Measurements from ENCODE around the gene ZNF3.

The ZNF3 gene

GRCh38 chr7:100022621-100023020, 58.9 kb downstream of the ZNF3 start:
- TF ChIP-seq TAF1 (IDR thresholded peaks at IDR 0.05; ENCODE audit: borderline replicate concordance, insufficient read depth, low read length), result no peak
- TF ChIP-seq SIN3A (IDR thresholded peaks at IDR 0.05; ENCODE audit: borderline replicate concordance, insufficient read depth, low read length), result no peak
- TF ChIP-seq POLR2AphosphoS5 (IDR thresholded peaks at IDR 0.05; ENCODE audit: low read depth, low read length), result no peak
- no peak for TF ChIP-seq REST (IDR thresholded peaks at IDR 0.05; ENCODE audit: insufficient read depth in 1 of 2, low read depth in 2 of 2, low read length in 2 of 2)
- TF ChIP-seq FOXP2 (optimal IDR thresholded peaks at IDR 0.05; ENCODE audit: borderline replicate concordance, extremely low read depth, extremely low read length, insufficient read depth), result no peak

- TF ChIP-seq SIN3A (IDR thresholded peaks at IDR 0.05; ENCODE audit: borderline replicate concordance, insufficient read depth, low read length) (no peak), TAF1 (IDR thresholded peaks at IDR 0.05; ENCODE audit: borderline replicate concordance, insufficient read depth, low read length) (no peak), REST (IDR thresholded peaks at IDR 0.05; ENCODE audit: insufficient read depth in 1 of 2, low read depth in 2 of 2, low read length in 2 of 2) (no peak), POLR2AphosphoS5 (IDR thresholded peaks at IDR 0.05; ENCODE audit: low read depth, low read length) (no peak), FOXP2 (optimal IDR thresholded peaks at IDR 0.05; ENCODE audit: borderline replicate concordance, extremely low read depth, extremely low read length, insufficient read depth) (no peak)
These were observed 60.2 kb downstream of the ZNF3 start for GRCh38 chr7:100021297-100021696.
